ENCODE data around the gene NAB2. TPM values are rescaled to one million over a fixed set of nuclear protein-coding genes. Genes with fewer than 3 reads are reported as not detected.
"Not testable (repeated sequence)": the region's sequence is repeated elsewhere in the genome, so short reads cannot be mapped to it uniquely, and the experiment has no call there.

The NAB2 gene
- total RNA-seq, 1 donor from 2014 or later, result 9.3 TPM

DNA sequence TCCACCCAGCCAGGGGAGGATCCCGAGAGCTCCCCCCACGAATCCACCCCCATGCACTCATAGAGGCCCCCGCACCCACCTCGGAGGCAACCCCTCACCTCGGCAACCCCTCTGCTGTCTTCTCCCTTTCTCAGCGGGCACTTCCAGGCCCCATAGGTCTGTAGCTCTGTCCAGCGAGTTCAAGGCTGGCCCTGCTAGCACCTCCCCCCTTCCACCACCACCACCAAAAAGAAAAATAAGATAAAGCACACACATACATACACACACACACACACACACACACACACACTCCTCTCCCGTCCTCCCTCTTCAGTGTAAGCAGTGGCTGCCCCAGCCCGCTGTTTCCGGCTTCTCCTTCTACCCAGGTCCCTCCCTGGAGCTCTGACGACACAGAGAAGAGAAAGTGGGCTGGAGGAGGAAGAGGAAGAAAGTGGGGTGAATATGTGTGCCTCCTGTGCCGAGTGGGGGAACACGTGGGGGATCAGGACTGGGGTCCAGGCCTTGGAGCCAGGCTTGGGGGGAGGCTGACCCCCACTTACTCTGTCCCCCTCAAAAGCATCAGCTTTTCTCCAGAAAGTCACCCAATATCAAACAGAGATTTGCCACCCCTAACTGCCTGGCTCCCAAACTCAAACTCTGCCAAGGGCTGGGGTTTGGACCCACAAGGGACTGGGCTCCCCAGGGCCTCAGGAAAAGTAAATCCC is 22.3 kb downstream of the NAB2 start, which contains the start of gene STAT6:
Gene STAT6 (minus strand): TSS at position 332 of the 704 bp plus-strand sequence. CDS start 3,084 bp downstream, outside the sequence.
- DNase-seq (ENCODE audit: low read depth in 2 of 2), result peak; percentile 20 to 91

DNA sequence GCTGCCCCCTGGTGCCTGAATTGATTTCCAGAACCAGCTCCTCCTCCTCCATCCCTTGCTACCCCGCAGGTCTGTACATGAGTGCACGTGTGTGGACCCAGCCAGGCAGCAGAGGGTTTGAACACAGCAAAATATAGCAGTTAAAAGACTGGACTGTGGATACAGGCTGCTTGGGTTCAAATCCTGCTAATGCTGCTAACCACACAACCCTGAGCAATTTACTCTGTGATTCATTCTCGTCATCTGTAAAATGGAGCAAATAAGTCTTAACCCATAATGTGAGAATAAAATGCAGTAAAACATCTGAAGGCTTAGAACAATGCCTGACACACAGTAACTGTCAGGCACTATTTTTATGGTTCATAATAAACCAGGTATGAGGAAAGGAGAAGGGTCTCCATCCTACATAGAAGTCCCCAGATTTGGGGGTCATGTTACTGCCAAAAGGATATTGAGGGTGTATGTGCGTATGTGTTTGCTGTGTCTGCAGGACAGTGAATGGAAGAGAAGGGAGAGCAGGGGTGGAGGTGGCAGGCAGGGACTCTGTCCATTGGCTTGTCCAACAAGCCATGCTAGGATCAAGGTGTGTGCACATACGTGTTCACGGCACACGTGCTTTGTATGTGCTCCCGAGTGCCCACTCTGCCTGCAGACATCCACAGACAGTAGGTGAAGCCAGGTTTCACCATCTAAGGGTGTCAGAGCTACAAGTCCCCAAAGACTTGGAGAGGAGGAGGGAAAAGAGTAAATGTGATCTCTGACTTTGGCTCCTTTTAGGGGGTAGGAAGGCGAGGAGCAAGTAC is 23.8 kb downstream of the NAB2 start:
- DNase-seq (ENCODE audit: low read depth in 2 of 2), result no peak

- no peak for DNase-seq (ENCODE audit: low read depth in 2 of 2)
These were observed 27.8 kb downstream of the NAB2 start for GRCh38 chr12:57116580-57117281.

DNA sequence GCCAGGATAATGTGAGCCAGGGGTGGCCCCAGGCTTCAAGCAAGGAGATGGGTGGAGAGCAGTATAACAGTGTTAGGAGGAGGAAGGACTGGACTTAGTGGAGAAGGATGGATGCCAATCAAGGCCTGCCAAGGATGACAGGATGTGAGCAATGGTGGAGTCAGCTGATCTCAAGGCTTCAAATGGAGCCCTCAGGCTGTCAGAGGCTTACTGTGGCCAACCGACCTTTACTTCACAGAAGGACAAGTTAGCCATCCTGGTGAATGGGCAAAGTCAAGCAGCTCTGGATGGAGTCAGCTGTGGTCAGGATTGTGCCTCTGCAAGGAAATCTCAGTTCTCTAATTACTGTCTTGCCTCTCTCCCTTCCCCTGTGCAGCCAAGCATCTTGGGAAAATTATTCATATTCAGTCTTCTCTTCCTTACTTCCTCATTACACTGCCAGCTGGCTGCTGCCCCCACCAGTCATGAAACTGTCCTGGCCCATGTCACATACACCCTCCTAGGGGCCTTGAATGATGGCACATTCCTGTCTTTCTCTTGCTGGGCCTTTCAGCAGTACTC is 29.9 kb downstream of the NAB2 start:
- DNase-seq (ENCODE audit: low read depth in 2 of 2), result peak in 1 of 2 donors; percentile 45

- DNase-seq (ENCODE audit: low read depth in 2 of 2), result no peak
These were observed 30.6 kb downstream of the NAB2 start for GRCh38 chr12:57119294-57120085.

- DNase-seq (ENCODE audit: low read depth in 2 of 2), result not testable (repeated sequence)
These were observed 31.8 kb downstream of the NAB2 start for GRCh38 chr12:57120718-57121117.

DNA sequence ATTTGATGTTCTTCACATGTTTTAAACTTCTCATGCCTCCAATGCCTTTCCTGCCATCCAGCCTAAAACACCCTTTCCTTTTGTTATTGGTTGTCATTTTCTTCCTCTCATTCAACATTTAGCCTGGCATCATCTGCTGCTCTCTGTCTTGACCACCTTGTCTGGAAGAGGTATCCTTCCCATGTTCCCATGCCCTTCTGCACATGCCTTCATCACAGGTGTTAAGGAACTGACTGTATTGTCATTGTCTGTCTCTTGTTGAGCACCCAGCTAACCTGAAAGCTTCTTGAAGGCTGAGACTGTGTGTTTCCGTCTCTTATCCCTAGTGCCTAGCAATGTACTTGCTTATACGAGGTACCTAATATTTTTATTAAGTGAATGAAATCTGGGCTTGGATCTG is 34.9 kb downstream of the NAB2 start:
- DNase-seq (ENCODE audit: low read depth in 2 of 2), result no peak

GRCh38 chr12:57124261-57124877 is 35.5 kb downstream of the NAB2 start:
- peak; percentile 74 to 78 for DNase-seq (ENCODE audit: low read depth in 2 of 2)

- no peak for DNase-seq (ENCODE audit: low read depth in 2 of 2)
These were observed 37.1 kb downstream of the NAB2 start for GRCh38 chr12:57126061-57126460.

DNA sequence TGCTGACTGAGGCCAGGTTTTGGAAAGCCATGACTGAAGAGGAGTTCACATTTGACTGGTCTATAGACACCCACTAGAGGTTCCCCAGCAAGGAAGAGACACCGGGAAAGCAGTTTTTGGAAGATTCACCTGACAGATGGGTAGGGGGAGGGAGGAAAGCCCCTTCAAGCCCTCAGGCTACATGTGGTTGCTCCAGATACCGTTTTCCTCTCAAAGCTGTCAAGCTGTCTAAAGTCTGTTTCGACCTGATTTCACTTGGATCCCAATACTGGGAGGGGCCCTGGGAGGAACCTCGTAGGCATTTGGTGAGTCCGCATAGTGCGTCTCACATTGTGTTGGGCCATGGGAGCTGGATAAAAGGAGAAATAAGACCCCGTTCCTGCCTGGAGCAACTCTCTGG is 37.6 kb downstream of the NAB2 start:
- no peak for DNase-seq (ENCODE audit: low read depth in 2 of 2)

DNA sequence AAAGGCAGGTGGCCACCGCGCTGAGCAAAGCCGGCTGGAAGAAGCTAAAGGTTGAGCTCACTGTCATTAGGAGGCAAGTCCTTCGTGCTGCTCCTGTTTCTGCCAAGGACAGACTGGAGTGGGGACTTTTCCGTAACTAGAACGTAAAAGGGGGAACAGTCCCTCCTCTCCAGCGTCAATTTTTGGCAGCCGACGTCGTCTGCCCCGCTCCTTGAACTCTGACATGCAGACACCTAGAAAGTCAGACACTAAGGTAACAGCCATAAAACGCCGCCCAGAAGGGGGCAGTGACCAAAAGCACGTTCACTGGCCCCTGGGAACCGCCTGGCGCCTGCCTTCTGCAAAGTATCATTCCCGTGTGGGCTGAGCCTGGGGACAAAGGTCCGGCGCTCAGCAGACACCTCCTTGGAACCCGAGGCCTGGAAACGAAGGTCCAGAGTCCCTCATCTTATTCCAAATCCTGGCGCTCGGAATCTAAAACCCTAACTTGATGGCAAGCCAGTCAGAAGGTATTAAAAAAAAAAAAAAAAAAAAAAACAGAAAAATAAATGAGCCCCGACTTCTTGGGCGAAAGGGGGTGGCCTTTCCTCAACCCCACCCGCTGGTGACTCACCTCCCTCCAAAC is 38.3 kb downstream of the NAB2 start:
- peak; percentile 33 to 38 for DNase-seq (ENCODE audit: low read depth in 2 of 2)

- DNase-seq (ENCODE audit: low read depth in 2 of 2), result peak; percentile 52 to 70
These were observed 39.0 kb downstream of the NAB2 start, which contains the start of gene LRP1 for GRCh38 chr12:57127726-57128518. Gene LRP1 (plus strand): TSS chr12:57128483. CDS start chr12:57128965, 482 bp downstream.

GRCh38 chr12:57128519-57129247 is 39.8 kb downstream of the NAB2 start:
- DNase-seq (ENCODE audit: low read depth in 2 of 2), result no peak

GRCh38 chr12:57129321-57129842 is 40.5 kb downstream of the NAB2 start:
- DNase-seq (ENCODE audit: low read depth in 2 of 2), result no peak

DNA sequence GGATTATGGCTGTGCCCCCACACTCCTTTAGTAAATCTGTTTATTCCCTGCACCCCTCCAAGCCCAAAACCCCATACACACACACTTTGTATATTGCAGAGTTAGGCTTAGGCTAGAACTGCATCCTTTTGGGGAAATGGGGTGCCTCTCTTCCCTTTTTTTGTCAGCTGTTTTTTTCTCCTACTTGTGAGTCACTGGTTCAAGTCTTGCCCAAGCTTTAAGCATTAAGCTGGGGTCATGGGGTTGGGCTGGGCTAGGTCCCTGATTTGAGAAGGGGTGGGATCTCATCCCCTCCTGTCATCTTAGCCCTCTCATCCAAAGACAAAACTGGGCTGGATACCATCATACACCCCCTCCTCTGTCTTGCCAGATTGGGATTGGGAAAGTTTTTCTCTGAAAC is 41.0 kb downstream of the NAB2 start:
- DNase-seq (ENCODE audit: low read depth in 2 of 2), result no peak

DNA sequence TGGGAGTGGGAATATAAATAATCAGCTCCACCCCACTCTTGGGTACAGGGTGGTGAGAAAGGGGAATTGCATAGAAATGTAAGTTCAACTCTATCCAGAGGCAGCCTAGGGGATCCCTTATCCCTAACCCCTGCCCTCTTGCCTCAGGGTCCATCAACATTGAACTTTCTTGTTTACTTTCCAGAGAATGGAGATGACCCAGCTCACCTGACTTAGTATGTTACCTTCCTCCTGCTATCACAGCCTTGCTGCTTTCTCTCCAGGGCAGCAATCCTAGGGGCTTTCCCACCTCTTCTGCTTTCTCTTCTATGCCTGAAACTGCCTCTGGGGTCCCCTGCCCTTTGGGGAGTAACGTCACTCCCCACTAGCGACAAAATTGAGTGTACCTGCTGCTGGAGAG is 42.0 kb downstream of the NAB2 start:
- no peak for DNase-seq (ENCODE audit: low read depth in 2 of 2)

DNA sequence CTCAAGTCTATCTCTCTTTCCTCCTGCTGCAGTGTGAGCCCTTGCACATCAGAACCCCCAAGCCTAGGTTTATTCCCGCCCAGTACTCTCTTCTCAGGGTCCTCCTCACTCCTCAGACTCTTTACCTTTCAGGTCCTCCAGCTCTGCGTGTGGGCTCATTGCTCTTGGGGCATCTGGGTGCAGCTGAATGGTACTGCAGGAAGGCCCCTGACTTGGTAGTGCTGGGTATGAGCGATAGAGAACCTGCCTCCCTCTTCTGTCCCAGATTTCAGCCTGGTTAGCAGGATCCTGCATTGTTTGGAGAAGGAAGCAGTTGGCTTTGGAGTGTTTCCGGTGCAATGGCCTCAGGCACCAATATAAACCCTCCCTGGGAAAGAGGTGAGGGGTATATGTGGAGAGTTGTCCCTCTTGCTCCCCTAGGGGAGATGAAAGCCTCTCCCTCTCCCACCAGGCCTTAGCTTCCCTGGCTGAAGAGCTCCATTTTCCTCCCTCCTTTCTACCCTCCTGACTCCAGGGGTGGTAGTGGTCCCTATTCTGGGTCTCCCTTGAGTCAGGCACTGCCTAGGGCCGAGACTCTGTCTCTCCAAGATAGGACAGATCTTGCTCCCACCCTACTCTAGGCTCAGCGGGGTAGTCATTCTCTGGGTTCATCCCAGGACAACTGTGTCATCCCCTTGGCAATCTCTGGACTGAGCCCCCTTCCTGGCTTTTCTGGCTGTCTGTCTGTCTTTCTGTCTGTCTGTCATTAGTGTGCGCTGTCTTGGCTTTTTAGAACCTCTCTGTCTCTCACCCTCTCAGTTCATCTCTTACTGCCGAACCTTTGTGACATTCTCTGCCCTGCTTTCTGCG is 43.2 kb downstream of the NAB2 start:
- DNase-seq (ENCODE audit: low read depth in 2 of 2), result peak; percentile 29 to 33

All from lung microvascular endothelial cell (primary cell).